Ascending aorta (tissue), 2 donors: ENCODE measurements around the gene NOX3. TPM values are rescaled to one million over a fixed set of nuclear protein-coding genes. Genes with fewer than 3 reads are reported as not detected.

Source experiments
- DNase-seq, 2 donors: peaks; one replicate each; pipeline ENCODE4 v3.0.0-alpha.2; 2019; ENCODE audit warnings: low spot score in 2 of 2
- H3K27ac ChIP-seq, 2 donors: fragments of 200-600 bp; sonication (generic); one replicate each; pipeline ENCODE4 v1.5.1; 2016 to 2017; ENCODE audit warnings: mild to moderate bottlenecking in 1 of 2
- H3K27me3 ChIP-seq: fragments of 200-600 bp; sonication (generic); one replicate; pipeline ENCODE4 v1.5.1; 2017
- H3K36me3 ChIP-seq, 2 donors: fragments of 200-600 bp; sonication (generic); one replicate each; pipeline ENCODE4 v1.5.1; 2016
- H3K4me1 ChIP-seq, 2 donors: fragments of 200-600 bp; sonication (generic); one replicate each; pipeline ENCODE4 v1.5.1; 2016 to 2017; ENCODE audit warnings: mild to moderate bottlenecking in 1 of 2
- H3K4me3 ChIP-seq, 2 donors: fragments of 200-600 bp; sonication (generic); one replicate each; pipeline ENCODE4 v1.5.1; 2016 to 2017; ENCODE audit warnings: mild to moderate bottlenecking in 1 of 2
- H3K9me3 ChIP-seq, 2 donors: fragments of 200-600 bp; sonication (generic); one replicate each; pipeline ENCODE4 v1.5.1; 2016
- intact Hi-C: fragments of 100-400 bp; cut with DNase I; formaldehyde crosslinking; loops from one replicate; pipeline ENCODE4 v1.15.1; 2023
- total RNA-seq: library from RNA; depleted of rRNA; stranded (reverse); fragments of >200 nt; gene quantifications from one replicate; pipeline ENCODE4 v1.1.0, GENCODE V29; 2016
- TF ChIP-seq, protein P1 (sequence below), 3 experiments: fragments of 200-600 bp in 2 of 3; fragments of 450-650 bp in 1 of 3; sonication (generic) in 2 of 3; IDR thresholded peaks; one replicate each; pipeline ENCODE4 v1.5.1; 2016 to 2019; ENCODE audit warnings: antibody characterized with exemption in 3 of 3, mild to moderate bottlenecking in 1 of 3, moderate library complexity in 1 of 3

The NOX3 gene
- total RNA-seq, 1 donor from 2014 or later, result not detected

GRCh38 chr6:155442562-155442961, 13.1 kb downstream of the NOX3 start:
- TF ChIP-seq, protein P1, sequence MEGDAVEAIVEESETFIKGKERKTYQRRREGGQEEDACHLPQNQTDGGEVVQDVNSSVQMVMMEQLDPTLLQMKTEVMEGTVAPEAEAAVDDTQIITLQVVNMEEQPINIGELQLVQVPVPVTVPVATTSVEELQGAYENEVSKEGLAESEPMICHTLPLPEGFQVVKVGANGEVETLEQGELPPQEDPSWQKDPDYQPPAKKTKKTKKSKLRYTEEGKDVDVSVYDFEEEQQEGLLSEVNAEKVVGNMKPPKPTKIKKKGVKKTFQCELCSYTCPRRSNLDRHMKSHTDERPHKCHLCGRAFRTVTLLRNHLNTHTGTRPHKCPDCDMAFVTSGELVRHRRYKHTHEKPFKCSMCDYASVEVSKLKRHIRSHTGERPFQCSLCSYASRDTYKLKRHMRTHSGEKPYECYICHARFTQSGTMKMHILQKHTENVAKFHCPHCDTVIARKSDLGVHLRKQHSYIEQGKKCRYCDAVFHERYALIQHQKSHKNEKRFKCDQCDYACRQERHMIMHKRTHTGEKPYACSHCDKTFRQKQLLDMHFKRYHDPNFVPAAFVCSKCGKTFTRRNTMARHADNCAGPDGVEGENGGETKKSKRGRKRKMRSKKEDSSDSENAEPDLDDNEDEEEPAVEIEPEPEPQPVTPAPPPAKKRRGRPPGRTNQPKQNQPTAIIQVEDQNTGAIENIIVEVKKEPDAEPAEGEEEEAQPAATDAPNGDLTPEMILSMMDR (IDR thresholded peaks at IDR 0.05), result no peak
- H3K9me3 ChIP-seq, result no peaks in the 10 kb centered on the region
- H3K27ac ChIP-seq, result no peak overlapping the region
- peaks cover 0 to 2% of the 10 kb centered on the region in 2 donors for H3K4me1 ChIP-seq
- intact Hi-C loops, result no loop called here
- H3K36me3 ChIP-seq, result no peaks in the 10 kb centered on the region
- H3K4me3 ChIP-seq, result no peak overlapping the region
- DNase-seq, result no peak
- H3K27me3 ChIP-seq, result no peaks in the 10 kb centered on the region

DNA sequence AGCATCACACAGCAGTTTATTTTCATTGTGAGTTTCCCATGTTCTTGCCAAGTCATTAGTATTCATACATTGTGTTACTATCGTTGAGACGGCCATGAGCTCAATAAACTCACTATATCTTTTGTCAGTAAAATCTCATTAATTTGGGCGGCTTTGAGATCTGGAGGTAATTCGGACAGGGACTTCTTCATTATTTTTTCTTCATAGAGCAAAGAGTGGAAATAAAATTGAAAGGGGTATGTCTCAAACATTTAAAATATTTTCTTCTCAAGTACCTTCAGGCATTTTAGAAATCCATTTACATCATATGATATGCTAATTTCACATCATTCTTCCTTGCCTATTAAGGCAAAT, 14.6 kb downstream of the NOX3 start:
- H3K27me3 ChIP-seq, result no peaks in the 10 kb centered on the region
- H3K9me3 ChIP-seq, result no peaks in the 10 kb centered on the region
- DNase-seq, result no peak
- TF ChIP-seq, protein P1 (IDR thresholded peaks at IDR 0.05), result no peak
- H3K4me3 ChIP-seq, result no peak overlapping the region
- H3K4me1 ChIP-seq, result peaks cover 0 to 2% of the 10 kb centered on the region in 2 donors
- no peak overlapping the region for H3K27ac ChIP-seq
- intact Hi-C loops, result no loop called here
- no peaks in the 10 kb centered on the region for H3K36me3 ChIP-seq

DNA sequence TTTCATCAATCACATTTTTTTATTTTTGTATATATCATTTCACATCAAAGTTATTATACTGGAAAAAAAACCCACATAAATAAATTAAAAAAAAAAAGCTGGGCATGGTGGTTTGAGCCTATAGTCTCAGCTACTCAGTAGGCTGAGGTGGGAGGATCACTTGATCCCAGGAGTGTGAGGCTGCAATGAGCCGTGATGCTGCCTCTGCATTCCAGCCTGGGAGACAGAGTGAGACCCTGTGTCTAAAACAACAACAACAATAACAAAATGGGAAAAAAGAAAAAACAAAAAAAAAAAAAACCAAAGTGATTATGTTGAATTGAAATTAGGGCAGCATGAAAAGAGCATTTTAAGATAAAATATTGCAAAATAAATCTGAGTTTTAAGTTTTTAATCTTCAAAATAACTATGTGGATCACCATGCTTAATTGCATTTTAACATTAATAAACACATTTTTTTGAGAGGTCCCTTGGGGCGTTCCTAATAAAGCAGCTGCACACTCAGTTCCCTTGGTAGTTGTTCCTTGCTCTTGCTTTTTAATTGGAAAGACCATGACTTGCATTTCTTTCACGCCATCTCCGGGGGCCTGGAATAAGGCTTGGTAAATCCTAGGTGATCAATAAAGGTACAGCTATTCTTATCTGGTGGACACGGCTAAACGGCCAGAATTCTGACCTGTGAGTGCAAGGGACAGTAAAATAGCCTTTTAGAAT, 15.1 kb downstream of the NOX3 start:
- H3K9me3 ChIP-seq, result no peaks in the 10 kb centered on the region
- intact Hi-C loops, result no loop called here
- TF ChIP-seq, protein P1 (IDR thresholded peaks at IDR 0.05), result no peak
- H3K4me1 ChIP-seq, result peaks cover 0 to 2% of the 10 kb centered on the region in 2 donors
- no peak overlapping the region for H3K4me3 ChIP-seq
- no peak overlapping the region for H3K27ac ChIP-seq
- H3K27me3 ChIP-seq, result no peaks in the 10 kb centered on the region
- H3K36me3 ChIP-seq, result no peaks in the 10 kb centered on the region
- no peak for DNase-seq

DNA sequence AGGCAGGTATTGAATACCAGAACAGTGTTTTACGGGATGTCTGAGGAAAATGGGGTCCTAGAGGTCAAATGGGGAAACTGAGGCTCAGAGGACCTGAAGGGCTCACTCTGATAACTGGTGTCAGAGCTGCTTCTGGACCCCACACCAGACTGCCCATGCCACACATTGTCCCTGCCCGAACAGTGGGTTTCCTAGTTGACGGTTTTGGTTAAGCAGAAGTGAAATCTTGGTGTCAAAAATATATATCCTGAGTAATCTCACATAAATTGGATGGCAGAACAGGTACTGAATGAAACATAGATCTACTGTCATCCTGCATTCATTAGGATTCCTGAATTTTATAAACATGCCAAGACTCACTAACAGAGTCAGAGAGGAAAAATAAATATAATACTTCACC, 16.3 kb downstream of the NOX3 start:
- TF ChIP-seq, protein P1 (IDR thresholded peaks at IDR 0.05), result no peak
- intact Hi-C loops, result no loop called here

GRCh38 chr6:155436981-155437749, 18.5 kb downstream of the NOX3 start:
- no peaks in the 10 kb centered on the region for H3K27me3 ChIP-seq

More for the DNA sequence above, 16.3 kb downstream of the NOX3 start:
- peaks cover 0 to 2% of the 10 kb centered on the region in 2 donors for H3K4me1 ChIP-seq
- H3K36me3 ChIP-seq, result no peaks in the 10 kb centered on the region
- H3K9me3 ChIP-seq, result no peaks in the 10 kb centered on the region
- no peak for DNase-seq
- H3K27me3 ChIP-seq, result no peaks in the 10 kb centered on the region
- H3K4me3 ChIP-seq, result no peak overlapping the region
- H3K27ac ChIP-seq, result no peak overlapping the region

More at GRCh38 chr6:155436981-155437749, 18.5 kb downstream of the NOX3 start:
- no peak for DNase-seq
- no peak overlapping the region for H3K27ac ChIP-seq
- H3K4me1 ChIP-seq, result peaks cover 0 to 2% of the 10 kb centered on the region in 2 donors
- no peak overlapping the region for H3K4me3 ChIP-seq
- no peaks in the 10 kb centered on the region for H3K9me3 ChIP-seq
- TF ChIP-seq, protein P1 (IDR thresholded peaks at IDR 0.05), result no peak
- no peaks in the 10 kb centered on the region for H3K36me3 ChIP-seq
- intact Hi-C loops, result no loop called here
